Heart left ventricle (tissue), 13 donors: ENCODE measurements around the gene MUC16.

Source experiments
- POLR2A ChIP-seq, 2 donors: fragments of 450-650 bp; IDR thresholded peaks; one replicate each; pipeline ENCODE4 v1.6.1; 2017; ENCODE audit warnings: antibody characterized with exemption in 2 of 2, mild to moderate bottlenecking in 2 of 2, moderate library complexity in 2 of 2
- TF ChIP-seq, protein P1 (sequence below), 12 donors: fragments of 200-600 bp; sonication (generic) in 4 of 12; IDR thresholded peaks; one replicate each; pipeline versions ENCODE4 v1.5.0 to v1.8.0; 2018 to 2022; ENCODE audit warnings: antibody characterized with exemption in 12 of 12, mild to moderate bottlenecking in 5 of 12
- donor health status: ischemic (EF 13 %, LVEDD 7.1; RV severe dilation, severe dysfunction).
- donor health status: DM: no; HTN: yes; CAD: no.
- donor health status: DM: no; HTN: no; CAD: no.
- donor health status: ischemic (EF 25% LVEDD 6.9; RV normal size, moderate dysfunction).
- donor health status: ischemic (EF 25% LVEDD 5.7; RV mildly dilated, moderate dysfunction).
- donor health status: ischemic (EF 35%, LVEDD 5.7; RV mildly dilated, moderate dysfunction).
- donor health status: nonischemic (EF 11% LVEDD 7.7; RV severe dilation, severe dysfunction).
- donor health status: DM: yes; HTN: yes; CAD: no.
- donor health status: PGD.
- donor health status: ischemic (EF 29% LVEDD 5.4; RV normal size, mild dysfunction).
- donor health status: nonischemic (EF 23%, LVEDD 6.1; RV moderate dilation, normal function).

DNA sequence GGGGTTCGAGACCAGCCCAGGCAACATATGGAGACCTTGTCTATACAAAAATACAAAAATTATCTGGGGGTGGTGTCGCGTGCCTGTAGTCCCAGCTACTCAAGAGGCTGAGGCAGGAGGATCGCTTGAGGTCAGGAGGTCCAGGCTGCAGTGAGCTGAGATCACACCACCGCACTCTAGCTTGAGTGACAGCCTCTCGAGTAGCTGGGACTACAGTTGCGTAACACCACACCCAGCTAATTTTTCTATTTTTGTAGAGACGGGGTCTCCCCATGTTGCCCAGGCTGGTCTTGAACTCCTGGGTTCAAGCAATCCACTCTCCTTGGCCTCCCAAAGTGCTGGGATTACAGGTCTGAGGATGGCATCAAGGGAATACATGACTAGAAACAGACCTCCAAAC, 30.8 kb upstream of the MUC16 start:
- TF ChIP-seq, protein P1, sequence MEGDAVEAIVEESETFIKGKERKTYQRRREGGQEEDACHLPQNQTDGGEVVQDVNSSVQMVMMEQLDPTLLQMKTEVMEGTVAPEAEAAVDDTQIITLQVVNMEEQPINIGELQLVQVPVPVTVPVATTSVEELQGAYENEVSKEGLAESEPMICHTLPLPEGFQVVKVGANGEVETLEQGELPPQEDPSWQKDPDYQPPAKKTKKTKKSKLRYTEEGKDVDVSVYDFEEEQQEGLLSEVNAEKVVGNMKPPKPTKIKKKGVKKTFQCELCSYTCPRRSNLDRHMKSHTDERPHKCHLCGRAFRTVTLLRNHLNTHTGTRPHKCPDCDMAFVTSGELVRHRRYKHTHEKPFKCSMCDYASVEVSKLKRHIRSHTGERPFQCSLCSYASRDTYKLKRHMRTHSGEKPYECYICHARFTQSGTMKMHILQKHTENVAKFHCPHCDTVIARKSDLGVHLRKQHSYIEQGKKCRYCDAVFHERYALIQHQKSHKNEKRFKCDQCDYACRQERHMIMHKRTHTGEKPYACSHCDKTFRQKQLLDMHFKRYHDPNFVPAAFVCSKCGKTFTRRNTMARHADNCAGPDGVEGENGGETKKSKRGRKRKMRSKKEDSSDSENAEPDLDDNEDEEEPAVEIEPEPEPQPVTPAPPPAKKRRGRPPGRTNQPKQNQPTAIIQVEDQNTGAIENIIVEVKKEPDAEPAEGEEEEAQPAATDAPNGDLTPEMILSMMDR (IDR thresholded peaks at IDR 0.05): no peak
- TF ChIP-seq POLR2A (IDR thresholded peaks at IDR 0.05): no peak
